ENCODE data around the gene MUC13.

DNA sequence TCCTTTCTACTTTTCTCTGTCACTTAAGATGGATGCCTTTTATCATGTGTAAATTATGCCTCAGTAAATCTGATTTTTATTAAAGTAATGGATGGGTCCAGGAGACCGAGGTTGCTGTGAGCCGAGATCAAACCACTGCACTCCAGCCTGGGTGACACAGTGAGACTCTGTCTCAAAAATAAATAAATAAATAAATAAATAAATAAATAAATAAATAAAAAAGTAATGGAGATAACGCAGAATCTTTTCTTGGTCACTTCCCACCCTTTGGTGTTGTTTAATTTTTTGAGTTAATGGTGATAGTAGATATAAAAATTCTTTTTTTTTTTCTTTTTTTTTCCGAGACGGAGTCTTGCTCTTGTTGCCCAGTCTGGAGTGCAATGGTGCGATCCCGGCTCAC lies 44.1 kb upstream of the MUC13 start:
- TF ChIP-seq EZH2 (IDR thresholded peaks at IDR 0.05) (no peak), POLR2AphosphoS5 (IDR thresholded peaks at IDR 0.05; ENCODE audit: borderline replicate concordance, low read depth, low read length) (no peak)

All from SK-N-MC (cell line).